ENCODE data around the gene C16orf96.

Gene C16orf96

DNA sequence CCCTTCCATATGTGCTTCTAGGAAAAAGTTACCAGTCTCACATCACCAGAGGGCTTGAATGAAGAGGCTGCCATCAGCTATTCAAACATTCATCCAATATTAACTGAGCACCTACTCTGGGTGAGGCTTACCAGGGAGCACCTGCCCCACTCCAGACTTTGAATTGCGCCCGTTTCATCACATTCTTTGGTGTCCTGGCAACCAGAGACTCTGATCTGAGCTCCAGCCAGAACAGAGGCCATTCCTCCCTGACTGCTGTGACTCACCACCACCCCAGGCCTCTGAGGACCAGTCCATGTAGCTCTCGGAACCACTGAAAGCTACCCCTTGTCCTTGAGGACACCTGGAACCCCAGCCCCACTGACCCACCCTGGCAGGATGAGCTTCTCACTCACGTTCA lies at the start of gene C16orf96:
Gene C16orf96 (plus strand): TSS at position 229 of the 400 bp plus-strand sequence. CDS start 150 bp downstream, at position 379.
- Histone ChIP-seq H3K4me3 (ENCODE audit: low read depth in 1 of 2, low read length in 2 of 2) (no peak within 1 kb of the TSS), H3K27ac (ENCODE audit: low read depth, low read length) (no peak within 1 kb of the TSS), H3K9ac (ENCODE audit: low read depth in 1 of 2, low read length in 2 of 2) (no peak within 1 kb of the TSS), H3K36me3 (ENCODE audit: control insufficient read depth in 1 of 2, insufficient read depth in 2 of 2, low read length in 2 of 2) (no peaks in the 10 kb centered on the region), H3K27me3 (ENCODE audit: control insufficient read depth in 1 of 2, insufficient read depth in 2 of 2, low read length in 2 of 2) (no peaks in the 10 kb centered on the region), H3K9me3 (ENCODE audit: control insufficient read depth in 1 of 2, low read length in 2 of 2) (no peaks in the 10 kb centered on the region), H3K4me1 (ENCODE audit: control insufficient read depth in 1 of 2, insufficient read depth in 2 of 2, low read length in 2 of 2) (no peaks in the 10 kb centered on the region)

DNA sequence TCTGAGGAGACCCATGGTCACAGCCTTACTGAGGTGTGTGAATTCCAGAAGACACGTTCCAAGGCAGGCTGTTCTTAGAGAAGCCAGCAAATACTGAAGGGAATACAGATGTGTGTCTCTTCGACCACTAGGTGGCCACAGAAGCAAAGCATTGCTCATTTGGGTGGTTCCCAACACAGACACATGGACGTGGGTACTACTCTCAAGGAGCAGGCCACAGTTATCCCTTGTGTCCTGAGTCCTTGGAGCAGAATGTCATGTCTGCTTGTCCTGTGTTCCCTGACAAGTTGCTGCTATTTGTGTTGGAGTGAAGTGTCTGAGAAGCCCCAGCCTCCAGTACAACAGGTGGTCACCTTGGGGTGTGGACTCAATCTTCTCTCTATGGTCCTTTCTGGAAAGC lies 49.7 kb upstream of the C16orf96 start:
- H3K27me3 ChIP-seq (ENCODE audit: control insufficient read depth in 1 of 2, insufficient read depth in 2 of 2, low read length in 2 of 2): no peaks in the 10 kb centered on the region
- H3K4me1 ChIP-seq (ENCODE audit: control insufficient read depth in 1 of 2, insufficient read depth in 2 of 2, low read length in 2 of 2): peaks cover 29 to 33% of the 10 kb centered on the region in 2 donors
- H3K27ac ChIP-seq (ENCODE audit: low read depth, low read length): no peak overlapping the region
- H3K36me3 ChIP-seq (ENCODE audit: control insufficient read depth in 1 of 2, insufficient read depth in 2 of 2, low read length in 2 of 2): peaks cover 14 to 57% of the 10 kb centered on the region in 2 donors
- peak overlapping the region in 1 of 2 donors; percentile 15 for H3K9ac ChIP-seq (ENCODE audit: low read depth in 1 of 2, low read length in 2 of 2)
- H3K4me3 ChIP-seq (ENCODE audit: low read depth in 1 of 2, low read length in 2 of 2): no peak overlapping the region
- no peaks in the 10 kb centered on the region for H3K9me3 ChIP-seq (ENCODE audit: control insufficient read depth in 1 of 2, low read length in 2 of 2)

DNA sequence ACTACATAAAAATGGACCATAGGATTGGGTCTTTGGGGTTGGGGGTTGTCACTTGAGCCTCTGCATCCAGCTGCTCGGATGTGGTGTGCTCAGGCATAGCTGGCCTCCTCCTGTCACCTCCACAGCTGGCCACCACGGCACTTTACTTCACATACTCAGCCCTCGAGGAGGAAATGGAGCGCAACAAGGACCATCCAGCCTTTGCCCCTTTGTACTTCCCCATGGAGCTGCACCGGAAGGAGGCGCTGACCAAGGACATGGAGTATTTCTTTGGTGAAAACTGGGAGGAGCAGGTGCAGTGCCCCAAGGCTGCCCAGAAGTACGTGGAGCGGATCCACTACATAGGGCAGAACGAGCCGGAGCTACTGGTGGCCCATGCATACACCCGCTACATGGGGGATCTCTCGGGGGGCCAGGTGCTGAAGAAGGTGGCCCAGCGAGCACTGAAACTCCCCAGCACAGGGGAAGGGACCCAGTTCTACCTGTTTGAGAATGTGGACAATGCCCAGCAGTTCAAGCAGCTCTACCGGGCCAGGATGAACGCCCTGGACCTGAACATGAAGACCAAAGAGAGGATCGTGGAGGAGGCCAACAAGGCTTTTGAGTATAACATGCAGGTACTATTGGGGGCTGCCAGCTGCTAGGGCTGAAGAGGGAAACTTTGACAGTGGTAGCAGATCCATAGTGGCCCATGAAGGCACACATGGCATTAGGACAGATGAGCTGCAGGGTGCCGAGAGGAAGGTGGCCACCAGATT lies 48.4 kb upstream of the C16orf96 start:
- Histone ChIP-seq H3K9ac (ENCODE audit: low read depth in 1 of 2, low read length in 2 of 2) (no peak overlapping the region), H3K27me3 (ENCODE audit: control insufficient read depth in 1 of 2, insufficient read depth in 2 of 2, low read length in 2 of 2) (no peaks in the 10 kb centered on the region), H3K9me3 (ENCODE audit: control insufficient read depth in 1 of 2, low read length in 2 of 2) (no peaks in the 10 kb centered on the region), H3K4me3 (ENCODE audit: low read depth in 1 of 2, low read length in 2 of 2) (no peak overlapping the region), H3K36me3 (ENCODE audit: control insufficient read depth in 1 of 2, insufficient read depth in 2 of 2, low read length in 2 of 2) (peaks cover 14 to 70% of the 10 kb centered on the region in 2 donors), H3K4me1 (ENCODE audit: control insufficient read depth in 1 of 2, insufficient read depth in 2 of 2, low read length in 2 of 2) (peaks cover 28 to 33% of the 10 kb centered on the region in 2 donors), H3K27ac (ENCODE audit: low read depth, low read length) (no peak overlapping the region)

DNA sequence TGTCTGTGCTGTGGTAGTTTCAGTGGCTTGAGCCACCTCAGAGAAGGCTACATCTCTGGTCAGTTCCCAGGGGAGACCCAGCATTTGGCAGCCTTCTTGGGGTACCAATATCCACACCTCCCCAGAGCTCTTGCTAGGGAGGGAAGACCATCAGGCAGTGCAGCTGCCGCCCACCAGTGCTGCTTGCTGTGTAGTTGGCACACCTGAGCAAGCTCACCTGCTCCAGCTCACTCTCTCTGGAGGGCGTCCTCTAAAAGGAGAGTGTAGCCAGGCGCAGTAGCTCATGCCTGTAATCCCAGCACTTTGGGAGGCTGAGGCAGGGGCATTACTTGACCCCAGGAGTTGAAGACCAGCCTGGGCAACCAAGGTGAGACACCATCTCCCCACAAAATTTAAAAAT lies 47.3 kb upstream of the C16orf96 start:
- H3K36me3 ChIP-seq (ENCODE audit: control insufficient read depth in 1 of 2, insufficient read depth in 2 of 2, low read length in 2 of 2): peaks cover 14 to 79% of the 10 kb centered on the region in 2 donors
- peaks cover 28 to 38% of the 10 kb centered on the region in 2 donors for H3K4me1 ChIP-seq (ENCODE audit: control insufficient read depth in 1 of 2, insufficient read depth in 2 of 2, low read length in 2 of 2)
- no peaks in the 10 kb centered on the region for H3K27me3 ChIP-seq (ENCODE audit: control insufficient read depth in 1 of 2, insufficient read depth in 2 of 2, low read length in 2 of 2)
- no peak overlapping the region for H3K27ac ChIP-seq (ENCODE audit: low read depth, low read length)
- H3K9ac ChIP-seq (ENCODE audit: low read depth in 1 of 2, low read length in 2 of 2): no peak overlapping the region
- no peak overlapping the region for H3K4me3 ChIP-seq (ENCODE audit: low read depth in 1 of 2, low read length in 2 of 2)
- no peaks in the 10 kb centered on the region for H3K9me3 ChIP-seq (ENCODE audit: control insufficient read depth in 1 of 2, low read length in 2 of 2)

DNA sequence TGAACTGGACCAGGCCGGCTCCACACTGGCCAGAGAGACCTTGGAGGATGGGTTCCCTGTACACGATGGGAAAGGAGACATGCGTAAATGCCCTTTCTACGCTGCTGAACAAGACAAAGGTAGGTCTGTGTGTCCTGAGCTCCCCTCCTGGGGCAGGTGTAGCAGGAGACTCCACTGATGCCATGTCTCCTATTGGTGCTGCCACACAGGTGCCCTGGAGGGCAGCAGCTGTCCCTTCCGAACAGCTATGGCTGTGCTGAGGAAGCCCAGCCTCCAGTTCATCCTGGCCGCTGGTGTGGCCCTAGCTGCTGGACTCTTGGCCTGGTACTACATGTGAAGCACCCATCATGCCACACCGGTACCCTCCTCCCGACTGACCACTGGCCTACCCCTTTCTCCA lies 46.7 kb upstream of the C16orf96 start:
- H3K27ac ChIP-seq (ENCODE audit: low read depth, low read length): no peak overlapping the region
- no peak overlapping the region for H3K9ac ChIP-seq (ENCODE audit: low read depth in 1 of 2, low read length in 2 of 2)
- no peaks in the 10 kb centered on the region for H3K27me3 ChIP-seq (ENCODE audit: control insufficient read depth in 1 of 2, insufficient read depth in 2 of 2, low read length in 2 of 2)
- peaks cover 14 to 79% of the 10 kb centered on the region in 2 donors for H3K36me3 ChIP-seq (ENCODE audit: control insufficient read depth in 1 of 2, insufficient read depth in 2 of 2, low read length in 2 of 2)
- H3K9me3 ChIP-seq (ENCODE audit: control insufficient read depth in 1 of 2, low read length in 2 of 2): no peaks in the 10 kb centered on the region
- no peak overlapping the region for H3K4me3 ChIP-seq (ENCODE audit: low read depth in 1 of 2, low read length in 2 of 2)
- peaks cover 31 to 44% of the 10 kb centered on the region in 2 donors for H3K4me1 ChIP-seq (ENCODE audit: control insufficient read depth in 1 of 2, insufficient read depth in 2 of 2, low read length in 2 of 2)

DNA sequence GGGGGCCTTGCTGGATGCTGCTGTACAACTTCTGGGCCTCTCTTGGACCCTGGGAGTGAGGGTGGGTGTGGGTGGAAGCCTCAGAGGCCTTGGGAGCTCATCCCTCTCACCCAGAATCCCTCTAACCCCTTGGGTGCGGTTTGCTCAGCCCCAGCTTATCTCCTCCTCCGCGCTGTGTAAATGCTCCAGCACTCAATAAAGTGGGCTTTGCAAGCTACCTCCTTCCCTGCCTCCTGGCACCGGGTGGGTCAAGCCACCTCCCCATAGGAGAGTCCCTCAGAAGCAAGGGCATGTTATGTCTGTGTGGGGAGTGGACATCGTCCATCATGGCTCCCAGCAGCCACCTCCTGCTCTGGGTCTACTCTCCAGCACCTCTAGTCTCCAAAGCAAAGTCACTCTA lies 46.0 kb upstream of the C16orf96 start:
- Histone ChIP-seq H3K4me1 (ENCODE audit: control insufficient read depth in 1 of 2, insufficient read depth in 2 of 2, low read length in 2 of 2) (peaks cover 38 to 47% of the 10 kb centered on the region in 2 donors), H3K4me3 (ENCODE audit: low read depth in 1 of 2, low read length in 2 of 2) (no peak overlapping the region), H3K9ac (ENCODE audit: low read depth in 1 of 2, low read length in 2 of 2) (no peak overlapping the region), H3K27me3 (ENCODE audit: control insufficient read depth in 1 of 2, insufficient read depth in 2 of 2, low read length in 2 of 2) (no peaks in the 10 kb centered on the region), H3K36me3 (ENCODE audit: control insufficient read depth in 1 of 2, insufficient read depth in 2 of 2, low read length in 2 of 2) (peaks cover 14 to 79% of the 10 kb centered on the region in 2 donors), H3K27ac (ENCODE audit: low read depth, low read length) (no peak overlapping the region), H3K9me3 (ENCODE audit: control insufficient read depth in 1 of 2, low read length in 2 of 2) (no peaks in the 10 kb centered on the region)

DNA sequence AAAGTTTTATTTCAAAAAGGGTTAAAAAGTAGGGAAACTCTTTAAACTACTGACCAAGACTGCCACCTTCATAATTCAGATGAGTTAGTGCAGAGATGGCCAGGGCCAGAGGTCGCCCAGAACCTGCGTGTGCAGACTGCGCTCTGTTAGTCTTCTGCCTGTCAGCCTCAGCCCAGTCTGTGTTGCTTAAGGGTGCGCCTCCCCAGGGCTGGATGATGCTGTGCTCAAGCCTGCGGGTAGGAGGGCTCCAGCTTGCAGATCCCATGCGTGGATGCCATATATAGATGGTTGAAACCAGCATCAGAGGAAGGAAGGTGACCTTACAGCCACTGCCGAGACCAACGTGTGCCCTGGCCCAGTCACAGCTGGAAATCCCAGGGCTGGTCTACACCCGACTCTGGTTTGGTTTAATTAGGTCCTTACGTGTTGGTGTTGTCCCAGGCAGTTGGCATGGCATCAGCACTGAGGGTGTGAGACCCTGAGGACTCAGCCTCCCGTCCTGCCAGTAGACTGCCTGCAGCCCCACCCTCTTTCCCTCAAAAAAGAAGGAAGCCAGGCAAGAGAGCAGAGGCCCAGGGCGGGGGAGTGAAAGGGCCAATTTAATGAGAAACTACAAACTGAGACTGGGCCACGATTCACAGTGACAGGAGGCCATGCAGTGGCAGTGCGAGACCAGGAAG lies 45.3 kb upstream of the C16orf96 start:
- Histone ChIP-seq H3K9ac (ENCODE audit: low read depth in 1 of 2, low read length in 2 of 2) (no peak overlapping the region), H3K9me3 (ENCODE audit: control insufficient read depth in 1 of 2, low read length in 2 of 2) (no peaks in the 10 kb centered on the region), H3K4me3 (ENCODE audit: low read depth in 1 of 2, low read length in 2 of 2) (no peak overlapping the region), H3K27me3 (ENCODE audit: control insufficient read depth in 1 of 2, insufficient read depth in 2 of 2, low read length in 2 of 2) (no peaks in the 10 kb centered on the region), H3K27ac (ENCODE audit: low read depth, low read length) (no peak overlapping the region), H3K36me3 (ENCODE audit: control insufficient read depth in 1 of 2, insufficient read depth in 2 of 2, low read length in 2 of 2) (peaks cover 14 to 74% of the 10 kb centered on the region in 2 donors), H3K4me1 (ENCODE audit: control insufficient read depth in 1 of 2, insufficient read depth in 2 of 2, low read length in 2 of 2) (peaks cover 39 to 42% of the 10 kb centered on the region in 2 donors)

DNA sequence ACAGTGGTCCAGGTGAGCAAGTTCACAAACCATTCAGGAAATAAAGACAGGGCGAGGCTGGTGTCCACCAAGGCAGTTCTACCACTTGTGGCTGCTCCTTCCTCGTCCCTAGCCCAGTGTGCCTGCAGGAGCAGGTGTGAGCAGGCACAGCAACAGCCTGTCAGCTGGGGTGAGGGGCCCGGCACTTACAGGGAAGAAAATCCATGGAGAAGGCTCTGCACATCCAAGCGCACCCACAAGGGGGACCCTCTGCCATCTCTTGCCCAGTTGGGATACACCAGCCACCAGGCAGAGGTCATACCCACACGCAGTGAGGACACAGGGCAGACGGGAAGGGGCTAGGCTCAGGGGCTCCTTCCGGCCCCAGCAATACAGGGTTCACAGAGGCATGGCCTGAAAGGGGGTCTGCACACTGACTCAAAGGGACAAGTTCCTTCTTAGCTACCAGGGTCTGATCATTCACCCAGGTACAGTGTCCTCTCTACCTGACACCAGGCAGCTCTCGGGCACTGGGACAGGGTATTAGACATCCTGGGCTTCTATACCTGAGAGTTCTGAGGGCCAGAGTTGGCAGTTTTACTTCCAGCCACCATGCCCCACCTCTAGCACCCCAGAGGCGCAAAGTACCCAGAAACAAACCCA lies 44.6 kb upstream of the C16orf96 start:
- Histone ChIP-seq H3K4me1 (ENCODE audit: control insufficient read depth in 1 of 2, insufficient read depth in 2 of 2, low read length in 2 of 2) (peaks cover 33 to 39% of the 10 kb centered on the region in 2 donors), H3K27me3 (ENCODE audit: control insufficient read depth in 1 of 2, insufficient read depth in 2 of 2, low read length in 2 of 2) (no peaks in the 10 kb centered on the region), H3K9ac (ENCODE audit: low read depth in 1 of 2, low read length in 2 of 2) (no peak overlapping the region), H3K9me3 (ENCODE audit: control insufficient read depth in 1 of 2, low read length in 2 of 2) (no peaks in the 10 kb centered on the region), H3K36me3 (ENCODE audit: control insufficient read depth in 1 of 2, insufficient read depth in 2 of 2, low read length in 2 of 2) (peaks cover 14 to 67% of the 10 kb centered on the region in 2 donors), H3K27ac (ENCODE audit: low read depth, low read length) (no peak overlapping the region), H3K4me3 (ENCODE audit: low read depth in 1 of 2, low read length in 2 of 2) (no peak overlapping the region)

DNA sequence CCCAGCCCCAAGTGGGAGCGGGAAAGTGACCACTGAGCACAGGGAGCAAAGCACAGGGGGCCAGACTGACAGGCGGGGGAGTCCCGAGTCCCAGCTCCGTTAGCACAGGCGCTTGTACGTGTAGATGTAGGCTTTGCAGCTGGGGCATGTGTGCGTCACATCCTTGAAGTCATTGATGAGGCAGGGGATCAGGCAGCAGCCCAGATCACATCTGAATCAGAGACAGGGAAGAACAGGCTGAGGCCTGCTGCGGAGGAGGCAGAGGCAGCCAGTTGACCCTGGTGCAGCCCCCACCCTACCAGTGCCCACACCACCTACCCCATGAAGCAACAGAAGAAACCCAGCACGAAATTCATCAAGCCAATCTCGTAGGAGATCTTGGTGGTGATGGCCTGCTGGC lies 43.7 kb upstream of the C16orf96 start:
- Histone ChIP-seq H3K4me1 (ENCODE audit: control insufficient read depth in 1 of 2, insufficient read depth in 2 of 2, low read length in 2 of 2) (peaks cover 36 to 47% of the 10 kb centered on the region in 2 donors), H3K27ac (ENCODE audit: low read depth, low read length) (no peak overlapping the region), H3K27me3 (ENCODE audit: control insufficient read depth in 1 of 2, insufficient read depth in 2 of 2, low read length in 2 of 2) (no peaks in the 10 kb centered on the region), H3K36me3 (ENCODE audit: control insufficient read depth in 1 of 2, insufficient read depth in 2 of 2, low read length in 2 of 2) (peaks cover 14 to 59% of the 10 kb centered on the region in 2 donors), H3K9me3 (ENCODE audit: control insufficient read depth in 1 of 2, low read length in 2 of 2) (no peaks in the 10 kb centered on the region), H3K9ac (ENCODE audit: low read depth in 1 of 2, low read length in 2 of 2) (no peak overlapping the region), H3K4me3 (ENCODE audit: low read depth in 1 of 2, low read length in 2 of 2) (no peak overlapping the region)
